H1 (cell line): Measurements from ENCODE around the gene FAM98A. TPM values are rescaled to one million over a fixed set of nuclear protein-coding genes. Genes with fewer than 3 reads are reported as not detected.

Source experiments
- CHD7 ChIP-seq: fragments of 300-600 bp; sonication (generic); IDR thresholded peaks from 2 replicates; pipeline ENCODE4 v1.7.1; 2012; ENCODE audit warnings: low read length, moderate library complexity, mild to moderate bottlenecking, inconsistent platforms; ENCODE audit not compliant: insufficient replicate concordance
- polyA plus RNA-seq, 7 experiments: library from polyadenylated mRNA; depleted of rRNA in 3 of 7; stranded (reverse) in 5 of 7; unstranded in 2 of 7; fragments of >200 nt in 5 of 7; fragments of 200-250 nt in 2 of 7; gene quantifications; 1 replicate in 5 of 7; 2 replicates in 1 of 7; 4 replicates in 1 of 7; pipeline versions ENCODE4 v1.2.1 to v1.2.3, GENCODE V29; 2011 to 2013; ENCODE audit warnings: missing spikeins in 2 of 7, mixed read lengths in 2 of 7
- total RNA-seq: library from RNA; stranded (reverse); fragmentation: NEBNext Ultra II Directional; extraction: Animal tissue kit (Norgen Biotek cat#: 25700); gene quantifications from 2 replicates; pipeline ENCODE4 v1.2.1, GENCODE V29; 2021

FAM98A gene
- total and polyA plus RNA-seq, 2 of the 8 experiments (the other 6 are each of a cell fraction or from before 2014, with no cell fraction given), result 53.2 to 103 TPM

DNA sequence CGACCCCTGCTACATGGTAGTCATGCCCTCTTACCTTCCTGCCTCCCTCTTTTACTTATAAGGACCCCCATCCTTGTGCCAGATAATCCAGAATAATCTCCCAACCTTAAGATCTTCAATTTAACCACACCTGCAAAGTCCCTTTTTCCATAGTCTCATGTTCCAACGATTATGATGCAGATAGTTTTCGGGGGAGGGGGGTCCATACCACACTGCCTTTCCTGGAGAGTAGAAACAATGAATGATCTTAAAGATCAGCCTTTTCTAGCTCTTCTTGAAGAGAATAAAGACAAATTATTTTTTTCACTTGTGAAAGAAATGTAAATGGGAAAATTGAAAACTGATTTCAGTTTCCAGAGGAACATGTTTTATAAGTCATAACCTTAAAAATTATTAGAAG, 4.3 kb upstream of the FAM98A start (continued):
- peak; percentile 58 for TF ChIP-seq CHD7
